Stimulated activated CD4-positive, alpha-beta T cell treated with anti-CD3 and anti-CD28 coated beads, Interleukin-2, amount 100 ng/mL, for 4 hours (primary cell): Measurements from ENCODE around the gene NFIC.
"Not testable (repeated sequence)": the region's sequence is repeated elsewhere in the genome, so short reads cannot be mapped to it uniquely, and the experiment has no call there.

ENCODE experiments used
- DNase-seq: peaks from one replicate; pipeline ENCODE4 v3.0.0-alpha.2; 2020; ENCODE audit warnings: low read depth

NFIC gene

DNA sequence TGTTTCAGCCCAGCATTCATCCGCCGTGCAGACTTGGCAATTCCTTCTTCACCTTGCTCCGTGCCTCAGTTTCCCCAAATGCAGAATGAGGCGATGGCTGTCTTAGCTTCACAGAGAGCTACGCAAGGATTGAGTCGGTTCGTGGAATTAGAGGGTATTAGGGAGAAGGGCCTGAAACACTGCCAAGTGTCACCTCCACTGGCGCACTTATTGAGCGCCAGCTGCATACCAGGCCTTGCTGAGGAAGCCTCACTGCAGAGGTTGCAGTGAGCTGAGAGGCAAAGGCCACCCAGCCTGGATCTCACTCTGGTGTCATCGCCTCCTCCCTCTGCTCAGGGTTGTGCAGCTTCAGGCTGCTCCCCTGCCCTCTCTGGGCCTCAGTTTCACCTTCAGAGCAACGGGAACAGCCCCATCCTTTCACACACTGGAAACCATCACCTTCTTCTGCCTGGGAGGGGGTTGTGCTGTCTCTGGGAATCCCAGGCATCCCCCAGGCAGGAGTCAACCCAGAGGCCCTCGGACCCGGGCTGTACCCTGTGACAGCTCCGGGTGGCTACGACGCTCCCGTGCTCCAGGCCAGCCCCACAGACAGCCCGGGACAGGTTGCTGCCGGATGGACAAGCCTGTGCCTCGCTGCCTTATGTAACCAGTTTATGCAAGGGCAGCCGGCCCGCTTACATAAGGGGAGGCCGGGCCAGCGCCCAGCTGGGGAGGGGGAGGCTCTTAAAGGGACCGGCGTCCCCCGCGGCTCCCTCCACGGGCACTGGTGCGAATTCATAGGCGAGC is 31.9 kb downstream of the NFIC start:
- DNase-seq = no peak

DNA sequence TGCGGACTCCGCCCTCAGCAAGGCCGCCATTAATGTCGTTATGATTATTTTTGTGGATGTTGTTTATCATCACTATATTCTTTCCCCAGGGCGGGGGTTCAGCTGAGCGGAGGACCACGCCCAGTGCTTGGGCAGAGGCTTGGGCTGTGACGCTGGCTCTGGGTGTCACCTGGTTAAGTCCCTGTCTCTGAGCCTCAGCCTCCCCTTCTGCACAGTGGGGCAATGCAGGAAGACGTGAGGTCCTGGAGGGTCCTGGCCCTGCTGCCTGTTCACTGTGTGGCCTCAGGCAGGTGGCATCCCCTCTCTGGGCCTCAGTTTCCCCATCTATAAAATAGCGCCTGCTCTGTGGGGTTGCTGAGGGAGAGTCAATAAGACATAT is 32.5 kb downstream of the NFIC start:
- no peak for DNase-seq

DNA sequence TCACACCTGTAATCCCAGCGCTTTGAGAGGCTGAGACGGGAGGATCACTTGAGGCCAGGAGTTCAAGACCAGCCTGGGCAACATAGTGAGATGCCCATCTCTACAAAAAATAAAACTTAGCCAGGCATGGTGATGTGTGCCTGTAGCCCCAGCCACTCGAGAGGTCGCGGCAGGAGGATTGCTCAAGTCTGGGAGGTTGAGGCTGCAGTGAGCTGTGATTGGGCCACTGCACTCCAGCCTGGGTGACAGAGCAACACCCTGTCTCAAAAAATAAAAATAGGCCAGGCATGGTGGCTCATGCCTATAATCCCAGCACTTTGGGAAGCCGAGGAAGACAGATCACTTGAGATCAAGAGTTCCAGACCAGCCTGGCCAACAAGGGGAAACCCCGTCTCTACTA is 32.9 kb downstream of the NFIC start:
- DNase-seq = not testable (repeated sequence)

DNA sequence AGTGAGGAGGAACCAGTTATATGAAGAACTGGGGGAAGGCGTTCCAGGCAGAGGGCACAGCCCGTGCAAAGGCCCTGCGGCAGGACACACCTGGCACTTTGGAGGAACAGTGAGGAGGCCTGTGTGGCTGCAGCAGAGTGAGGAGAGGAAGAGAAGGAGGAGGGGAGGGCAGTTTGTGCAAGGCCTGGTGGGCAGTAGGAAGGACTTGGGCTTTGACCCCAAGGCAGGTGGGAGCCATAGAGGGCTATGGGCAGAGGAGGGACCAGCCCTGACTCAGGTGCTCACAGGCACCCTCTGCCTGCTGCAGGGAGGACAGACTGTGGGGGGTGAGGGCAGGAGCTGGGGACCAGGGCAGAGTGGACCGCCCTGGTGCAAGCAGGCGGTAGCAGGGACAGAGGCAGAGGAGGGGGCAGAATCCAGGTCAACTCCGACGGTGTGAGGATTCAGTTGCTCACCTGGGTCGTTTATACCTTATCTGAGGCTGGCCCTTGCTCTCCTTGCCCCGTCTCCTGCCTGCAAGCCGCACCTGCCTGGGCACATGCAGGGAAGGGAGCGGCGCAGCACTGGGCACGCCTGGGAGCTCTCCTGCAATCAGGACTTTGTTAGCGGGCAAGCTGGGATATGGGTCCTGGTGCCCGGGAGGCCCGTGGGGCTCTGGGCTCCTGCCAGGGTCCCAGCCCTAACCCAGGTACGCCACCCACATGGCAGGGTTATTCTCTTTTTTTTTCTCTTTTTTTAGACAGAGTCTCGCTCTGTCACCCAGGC is 34.8 kb downstream of the NFIC start:
- DNase-seq = no peak

DNA sequence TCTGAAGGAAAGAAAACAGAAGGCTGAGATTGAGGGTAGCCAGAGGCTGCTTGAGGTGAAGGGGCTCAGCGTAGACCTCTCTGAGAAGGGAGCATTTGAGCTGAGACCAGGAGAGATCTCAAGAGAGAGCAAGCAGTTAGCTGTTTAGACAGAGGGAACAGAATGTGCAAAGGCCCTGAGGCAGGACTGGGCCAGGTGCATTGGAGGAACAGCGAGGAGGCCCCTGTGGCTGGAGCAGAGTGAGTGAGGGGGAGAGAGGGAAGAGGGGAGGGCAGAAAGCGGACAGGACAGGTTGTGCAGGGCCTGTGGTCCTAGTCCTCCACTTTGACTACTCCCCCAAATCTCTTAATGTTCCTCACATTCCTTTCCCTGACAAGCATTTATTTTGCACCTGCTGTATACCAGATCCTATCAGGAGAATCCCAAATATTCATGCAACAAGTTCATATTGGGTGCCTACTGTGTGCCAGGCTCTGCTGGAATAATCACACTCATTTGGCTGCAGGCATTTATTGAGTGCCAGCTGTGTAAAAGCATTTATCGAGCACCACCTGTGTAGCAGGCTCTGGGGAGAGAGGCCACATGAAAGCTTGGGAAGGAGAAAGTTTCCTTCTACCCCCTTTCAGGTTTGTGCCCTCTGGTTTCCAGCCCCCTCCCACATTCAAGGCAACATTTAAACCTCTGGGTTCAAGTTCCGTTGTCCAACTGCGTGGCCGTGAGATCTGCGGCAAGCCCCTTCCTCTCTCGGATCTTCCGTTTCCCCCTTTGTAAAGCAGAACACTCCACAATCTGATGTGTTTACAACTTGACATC is 36.5 kb downstream of the NFIC start:
- DNase-seq = no peak

DNA sequence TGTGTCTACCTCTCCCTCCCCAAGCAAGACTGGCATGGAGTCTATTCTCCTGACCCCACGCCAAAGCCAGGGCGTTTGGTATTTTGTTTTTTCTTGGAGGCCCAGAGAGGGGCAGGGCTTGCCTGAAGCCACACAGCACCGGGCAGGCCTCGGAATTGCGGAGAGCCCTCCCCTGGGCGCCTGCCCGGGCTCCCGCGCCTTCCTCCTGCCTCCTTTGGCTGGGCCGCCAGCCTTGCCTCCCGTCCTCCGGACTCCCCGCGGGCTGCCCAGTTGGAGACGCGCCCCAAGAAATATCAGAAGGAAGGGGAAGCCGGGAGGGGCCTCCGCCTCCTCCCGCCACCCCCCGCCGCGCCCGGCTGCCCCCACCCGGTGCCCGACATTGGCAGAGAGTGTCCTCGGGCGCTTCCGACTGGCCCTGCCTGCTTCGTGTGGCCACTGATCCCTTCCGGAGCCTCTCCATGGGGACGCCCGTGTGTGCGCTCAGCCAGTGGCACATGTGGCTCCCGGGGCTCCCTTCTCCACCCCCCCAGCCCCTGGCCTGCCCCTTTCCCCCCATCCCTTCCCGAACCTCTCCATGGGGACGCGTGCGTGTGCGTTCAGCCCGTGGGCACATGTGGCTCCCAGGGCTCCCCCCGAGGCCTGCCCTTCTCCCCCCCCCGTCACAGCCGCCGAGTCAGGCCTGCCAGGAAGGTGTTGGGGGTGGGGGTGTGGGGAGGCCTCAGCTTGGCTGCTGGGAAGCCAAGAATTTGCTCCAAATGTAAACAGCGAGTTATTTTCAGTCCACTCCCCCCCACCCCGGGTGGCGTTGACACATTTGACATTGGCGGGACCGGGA is 37.3 kb downstream of the NFIC start:
- no peak for DNase-seq

DNA sequence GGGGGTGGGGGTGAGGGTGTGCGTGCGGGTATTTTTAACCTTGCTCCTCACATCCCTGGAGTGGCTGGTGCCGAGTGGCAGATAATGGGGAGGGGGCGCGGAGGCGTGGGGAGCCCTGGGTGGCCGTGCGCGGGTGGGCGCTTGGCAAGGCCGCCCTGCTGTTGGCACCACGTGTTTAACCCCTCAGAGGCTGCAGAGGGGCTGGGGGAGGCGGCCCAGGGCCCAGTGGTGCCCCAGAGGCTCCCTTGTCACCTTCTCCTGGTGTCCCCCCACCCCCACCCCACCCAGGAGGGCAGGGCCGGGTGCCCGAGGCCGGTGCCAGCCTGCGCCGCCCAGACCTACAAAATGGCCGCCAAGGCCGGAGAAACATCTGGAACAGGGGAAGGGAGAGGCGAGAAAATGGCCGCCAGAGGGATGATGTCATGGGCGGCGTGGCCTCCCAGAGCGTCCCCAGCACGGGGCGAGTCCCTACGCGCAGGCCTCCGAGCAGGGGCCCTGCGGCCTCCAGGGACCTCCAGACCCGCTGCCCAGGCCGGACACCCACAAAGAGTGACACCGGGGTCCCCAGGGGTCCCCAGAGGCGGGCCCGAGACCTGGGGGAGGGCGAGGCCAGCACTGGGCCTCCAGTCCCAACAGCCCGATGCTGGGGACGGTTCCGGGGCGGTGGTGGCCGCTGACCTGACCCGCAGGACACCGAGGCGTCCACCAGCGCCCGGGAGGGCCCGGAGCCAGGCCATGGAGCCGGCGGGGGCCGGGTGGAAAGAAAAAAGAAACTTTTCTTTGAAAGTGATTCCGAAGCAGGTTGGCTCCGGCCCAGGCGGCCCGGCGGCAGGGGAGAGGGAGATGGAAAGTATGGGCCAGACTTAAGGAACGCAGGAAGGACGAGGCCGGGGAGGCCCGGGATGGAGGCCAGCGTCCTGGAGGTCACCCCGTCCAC is 38.2 kb downstream of the NFIC start:
- no peak for DNase-seq

DNA sequence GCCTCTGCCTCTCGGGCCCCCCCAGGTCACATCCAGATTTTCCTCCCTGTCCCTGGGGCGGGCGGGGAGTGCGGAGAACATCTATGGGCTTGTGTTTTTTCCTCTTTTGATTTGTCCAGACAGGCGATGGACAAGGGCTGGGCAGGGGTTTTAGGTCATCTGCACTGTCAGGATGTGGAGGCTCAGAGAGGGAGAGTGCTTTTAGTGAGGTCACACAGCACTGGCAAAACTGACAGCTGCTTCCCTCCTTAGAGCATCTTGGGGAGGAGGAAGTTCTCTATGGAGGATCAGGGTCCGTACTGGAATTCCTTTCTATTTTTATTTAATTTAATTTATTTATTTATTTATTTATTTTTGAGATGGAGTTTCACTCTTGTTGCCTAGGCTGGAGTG is 38.9 kb downstream of the NFIC start:
- DNase-seq = no peak

DNA sequence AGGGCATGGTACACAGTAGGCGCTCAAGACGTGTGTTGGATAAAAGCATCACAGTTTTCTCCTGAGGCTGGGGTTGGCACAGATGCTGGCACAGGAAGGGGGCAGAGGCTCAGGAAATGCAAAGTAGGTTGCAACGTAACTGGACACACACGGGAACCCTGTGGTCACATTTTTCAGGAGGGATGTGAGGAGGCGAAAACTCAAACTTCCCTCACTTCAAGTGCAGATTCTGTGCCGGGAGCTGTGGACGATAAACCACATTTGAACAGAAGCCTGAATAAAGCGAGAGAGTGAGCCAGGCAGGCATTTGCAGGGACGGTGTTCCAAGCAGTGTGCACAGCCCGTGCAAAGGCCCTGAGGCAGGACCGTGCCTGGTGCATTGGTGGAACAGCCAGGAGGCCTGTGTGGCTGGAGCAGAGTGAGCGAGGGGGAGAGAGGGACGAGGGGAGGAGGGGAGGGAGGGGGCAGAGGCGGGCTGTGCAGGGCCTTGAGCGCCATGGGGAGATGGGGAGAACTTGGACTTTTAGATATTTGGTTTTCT is 40.3 kb downstream of the NFIC start:
- DNase-seq = no peak

DNA sequence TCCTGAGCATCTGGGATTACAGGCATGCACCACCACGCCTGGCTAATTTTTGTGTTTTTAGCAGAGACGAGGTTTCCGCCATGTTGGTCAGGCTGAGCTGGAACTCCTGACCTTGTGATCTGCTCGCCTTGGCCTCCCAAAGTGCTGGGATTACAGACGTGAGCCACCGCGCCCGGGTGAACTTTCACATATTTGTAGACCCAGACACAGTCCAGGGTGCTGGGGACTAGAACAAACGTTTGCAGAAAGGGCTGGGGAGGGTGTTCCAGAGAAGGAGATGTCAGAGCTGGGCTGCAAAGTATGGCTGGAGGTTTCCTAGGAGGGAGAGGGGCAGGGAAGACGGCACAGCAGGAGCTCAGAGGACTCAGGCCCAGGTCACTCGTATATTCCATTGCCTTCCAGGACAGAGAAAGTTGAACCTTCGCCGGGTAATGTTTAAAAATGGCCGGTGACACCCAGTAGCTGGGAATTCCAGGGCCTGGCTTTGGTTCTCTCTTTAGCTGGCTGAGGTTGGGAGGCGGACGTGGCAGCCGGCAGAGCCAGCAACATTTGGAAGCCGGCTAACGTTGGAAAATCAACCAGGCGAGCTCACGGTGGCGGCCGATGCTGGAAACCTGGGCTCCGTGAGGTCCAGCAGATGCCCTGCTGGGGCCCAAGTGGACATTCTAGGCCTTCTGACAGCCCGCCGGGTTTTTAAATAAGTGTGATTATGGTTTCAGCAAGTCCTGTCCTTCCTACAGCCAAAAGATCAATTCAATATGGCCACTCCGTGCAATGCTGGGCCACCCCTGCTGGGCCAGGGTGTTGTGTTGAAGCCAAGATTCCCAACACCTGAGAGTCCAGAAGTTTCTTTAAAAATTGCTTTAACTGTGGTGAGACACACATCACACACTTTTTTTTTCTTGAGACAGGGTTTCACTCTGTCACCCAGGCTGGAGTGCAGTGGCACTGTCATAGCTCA is 41.5 kb downstream of the NFIC start:
- DNase-seq = no peak

DNA sequence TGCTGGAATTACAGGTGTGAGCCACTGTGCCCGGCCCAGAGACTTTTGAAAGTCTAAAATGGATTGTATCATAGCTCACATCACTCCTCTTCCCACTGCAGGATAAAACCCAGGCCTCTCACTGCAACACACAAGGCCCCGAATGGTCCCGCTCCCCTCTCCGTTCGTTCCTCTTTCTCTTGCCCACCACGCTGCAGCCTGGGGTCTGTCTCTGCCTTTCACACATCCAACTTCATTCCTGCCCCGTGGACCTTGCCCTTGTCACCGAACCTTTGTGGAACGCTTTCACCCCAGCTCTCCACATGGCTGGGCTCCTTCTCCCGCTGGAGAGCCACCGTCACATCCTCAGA is 42.6 kb downstream of the NFIC start:
- no peak for DNase-seq

DNA sequence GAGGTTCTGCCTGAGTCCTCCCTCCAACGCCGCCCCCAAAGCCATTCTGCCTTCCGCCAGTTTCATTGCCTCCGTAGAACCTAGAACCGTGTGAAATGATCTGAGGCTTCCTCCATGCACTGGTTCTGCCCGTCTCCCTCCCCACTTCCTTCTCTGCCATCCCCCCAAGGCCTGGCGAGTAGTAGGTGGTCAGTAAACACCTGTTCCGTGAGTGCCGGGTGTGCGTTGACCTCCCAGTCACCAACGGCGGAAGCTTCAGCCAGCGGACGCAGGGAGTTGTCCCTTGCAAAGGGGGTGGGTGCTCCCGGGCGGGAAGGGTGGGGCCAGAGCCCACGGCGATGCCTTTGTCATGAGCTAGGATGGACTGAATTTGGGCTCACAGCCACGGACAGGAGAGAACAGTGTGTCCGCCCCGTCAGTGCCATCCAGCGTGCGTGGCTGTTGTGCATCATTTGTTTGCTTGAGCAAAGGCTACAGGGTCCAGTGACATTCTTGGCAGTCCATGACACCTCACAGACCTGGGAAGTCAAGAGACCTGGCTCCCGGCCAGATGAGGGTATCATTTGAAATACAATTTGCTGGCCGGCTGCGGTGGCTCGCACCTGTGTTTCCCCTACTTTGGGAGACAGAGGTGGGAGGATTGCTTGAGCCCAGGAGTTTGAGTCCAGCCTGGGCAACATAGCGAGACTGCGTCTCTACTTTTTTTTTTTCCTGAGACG is 43.1 kb downstream of the NFIC start:
- no peak for DNase-seq

DNA sequence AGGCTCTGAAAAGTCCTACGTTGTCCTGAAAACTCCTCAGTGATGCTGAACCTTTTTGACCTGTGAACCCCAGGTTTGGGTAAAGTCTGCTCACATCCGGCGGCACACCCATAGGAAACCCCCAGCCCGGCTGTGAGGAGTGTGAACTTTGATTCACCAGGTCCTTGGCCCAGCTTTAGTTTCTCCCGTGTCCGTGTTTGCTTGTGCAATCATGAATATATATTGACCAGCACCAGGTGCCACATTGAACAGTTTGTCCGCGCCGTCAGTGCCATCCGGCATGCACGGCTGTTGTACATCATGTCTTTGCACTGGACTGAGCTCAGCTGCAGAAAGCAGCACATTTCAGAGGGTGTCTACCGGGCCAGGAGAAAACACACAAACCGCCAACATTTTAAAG is 45.3 kb downstream of the NFIC start:
- DNase-seq = no peak

DNA sequence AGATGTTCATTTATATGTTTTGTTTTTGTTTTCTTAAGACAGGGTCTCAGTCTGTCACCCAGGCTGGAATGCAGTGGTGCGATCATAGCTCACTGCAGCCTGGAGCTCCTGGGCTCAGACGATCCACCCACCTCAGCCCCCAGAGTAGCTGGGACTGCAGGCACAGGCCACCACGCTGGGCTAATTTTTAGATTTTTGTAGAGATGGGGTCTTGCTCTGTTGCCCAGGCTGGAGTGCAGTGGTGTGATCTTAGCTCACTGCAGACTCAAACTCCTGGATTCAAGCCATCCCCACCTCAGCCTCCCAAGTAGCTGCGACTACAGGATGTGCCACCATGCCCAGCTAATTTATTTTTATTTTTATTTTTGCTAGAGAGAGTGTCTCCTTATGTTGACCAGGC is 45.7 kb downstream of the NFIC start:
- no peak for DNase-seq

DNA sequence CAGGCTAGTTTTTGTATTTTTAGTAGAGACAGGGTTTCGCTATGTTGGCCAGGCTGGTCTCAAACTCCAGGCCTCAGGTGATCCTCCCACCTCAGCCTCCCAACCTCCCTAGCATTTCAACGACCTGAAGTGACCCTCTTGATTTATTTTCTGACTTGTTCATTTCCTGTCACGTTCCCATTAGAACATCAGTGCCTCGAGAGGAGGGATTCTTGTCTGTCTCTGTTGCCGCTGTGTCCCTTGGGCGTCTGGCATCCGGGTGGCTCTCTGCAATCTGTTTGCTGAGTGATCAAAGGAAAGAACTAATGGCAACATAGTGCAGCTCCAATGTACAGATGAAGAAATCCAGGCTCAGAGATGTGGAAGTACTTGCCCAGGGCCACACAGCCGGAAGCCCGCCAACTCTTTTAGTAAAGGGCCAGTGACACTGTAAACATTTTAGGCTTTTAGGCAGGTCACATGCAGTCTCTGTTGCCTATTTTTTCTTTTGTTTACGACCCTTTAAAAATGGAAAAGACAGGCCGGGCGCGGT is 47.5 kb downstream of the NFIC start:
- DNase-seq = no peak

DNA sequence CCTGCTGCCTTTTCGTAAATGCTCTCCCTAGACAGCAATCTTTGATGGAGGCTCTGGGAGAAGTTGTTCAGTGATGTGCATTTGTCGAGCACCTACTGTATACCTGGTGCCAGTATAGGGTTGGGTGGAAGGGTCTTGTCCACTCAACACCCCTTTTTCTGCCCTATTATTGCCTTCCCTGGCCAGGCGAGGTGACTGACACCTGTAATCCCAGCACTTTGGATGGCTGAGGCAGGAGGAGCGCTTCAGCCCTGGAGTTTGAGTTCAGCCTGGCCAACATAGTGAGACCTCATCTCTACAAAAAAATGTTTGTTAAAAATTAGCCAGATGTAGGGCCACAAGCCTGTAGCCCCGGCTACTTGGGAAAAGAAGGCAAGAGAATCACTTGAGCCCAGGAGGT is 49.3 kb downstream of the NFIC start:
- no peak for DNase-seq

DNA sequence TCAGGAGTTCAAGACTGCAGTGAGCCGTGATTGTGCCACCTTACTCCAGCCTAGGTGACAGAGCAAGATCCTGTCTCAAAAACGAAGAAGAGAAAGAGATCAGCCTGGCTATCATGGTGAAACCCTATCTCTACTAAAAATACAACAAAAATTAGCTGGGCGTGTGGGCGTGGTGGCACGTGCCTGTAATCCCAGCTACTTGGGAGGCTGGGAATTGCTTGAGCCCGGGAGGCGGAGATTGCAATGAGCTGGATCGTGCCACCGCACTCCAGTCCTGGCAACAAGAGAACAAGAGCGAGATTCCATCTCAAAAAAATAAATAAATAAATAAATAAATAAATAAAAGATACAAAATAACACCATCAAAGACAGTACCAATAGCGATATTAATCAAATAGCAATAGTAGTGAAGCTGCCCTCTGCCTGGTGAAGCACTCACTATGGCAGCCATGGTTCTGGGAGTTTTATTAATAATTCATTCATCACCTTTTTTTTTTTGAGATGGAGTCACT is 53.9 kb downstream of the NFIC start:
- DNase-seq = no peak

DNA sequence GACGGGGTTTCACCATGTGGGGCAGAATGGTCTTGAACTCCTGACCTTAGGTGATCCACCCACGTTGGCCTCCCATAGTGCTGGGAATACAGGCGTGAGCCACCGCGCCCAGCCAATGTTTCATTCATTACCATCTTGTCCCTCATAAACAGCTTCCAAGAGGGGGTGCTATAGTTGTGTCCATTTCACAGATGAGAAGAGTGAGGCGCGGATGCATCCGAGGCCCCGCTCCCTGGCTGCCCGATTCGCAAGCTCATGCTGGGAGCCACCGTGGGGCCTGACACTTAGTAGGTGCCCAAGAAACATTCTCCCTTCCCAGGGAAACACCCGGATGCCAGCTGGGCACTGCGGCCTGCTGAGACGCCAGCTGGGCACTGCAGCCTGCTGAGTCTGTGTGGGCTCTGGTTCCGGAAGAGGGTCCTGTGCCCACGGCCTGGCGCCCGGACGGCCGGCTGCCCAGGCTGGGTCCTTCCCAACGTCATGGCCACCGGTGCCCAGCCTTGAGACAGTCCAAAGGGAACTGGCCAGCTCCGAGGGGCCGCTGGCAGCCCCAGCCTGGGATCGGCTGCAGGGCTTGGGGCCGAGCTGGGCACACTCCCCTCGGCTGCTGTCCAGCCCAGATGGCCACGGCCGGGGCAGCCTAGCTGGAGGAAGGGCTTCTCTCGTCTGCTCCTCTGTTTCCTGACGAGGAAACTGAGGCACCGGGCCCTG is 54.7 kb downstream of the NFIC start:
- no peak for DNase-seq
